ENCODE data around the gene RREB1.

Gene RREB1

GRCh38 chr6:7267071-7267465 is 159.3 kb downstream of the RREB1 start:
- no peak for TF ChIP-seq CTCF (IDR thresholded peaks at IDR 0.05)
- Histone ChIP-seq H3K9me3 (no peaks in the 10 kb centered on the region), H3K36me3 (no peaks in the 10 kb centered on the region), H3K27me3 (no peaks in the 10 kb centered on the region), H3K4me3 (ENCODE audit: low read depth in 1 of 2, low read length in 1 of 2) (no peak overlapping the region), H3K27ac (no peak overlapping the region), H3K4me1 (ENCODE audit: control insufficient read depth in 1 of 2, insufficient read depth in 1 of 2, low read depth in 1 of 2, low read length in 1 of 2) (peaks cover 30% of the 10 kb centered on the region in 2 experiments)

GRCh38 chr6:7267466-7268091 is 159.8 kb downstream of the RREB1 start:
- no peak overlapping the region for H3K27ac ChIP-seq
- no peak overlapping the region for H3K4me3 ChIP-seq (ENCODE audit: low read depth in 1 of 2, low read length in 1 of 2)
- TF ChIP-seq CTCF (IDR thresholded peaks at IDR 0.05): no peak
- no peaks in the 10 kb centered on the region for H3K27me3 ChIP-seq
- no peaks in the 10 kb centered on the region for H3K9me3 ChIP-seq
- peaks cover 25% of the 10 kb centered on the region in 2 experiments for H3K4me1 ChIP-seq (ENCODE audit: control insufficient read depth in 1 of 2, insufficient read depth in 1 of 2, low read depth in 1 of 2, low read length in 1 of 2)
- no peaks in the 10 kb centered on the region for H3K36me3 ChIP-seq

- H3K27ac ChIP-seq: no peak overlapping the region
- H3K9me3 ChIP-seq: no peaks in the 10 kb centered on the region
- no peak overlapping the region for H3K4me3 ChIP-seq (ENCODE audit: low read depth in 1 of 2, low read length in 1 of 2)
- no peaks in the 10 kb centered on the region for H3K36me3 ChIP-seq
- peaks cover 17% of the 10 kb centered on the region in 2 experiments for H3K4me1 ChIP-seq (ENCODE audit: control insufficient read depth in 1 of 2, insufficient read depth in 1 of 2, low read depth in 1 of 2, low read length in 1 of 2)
- TF ChIP-seq CTCF (IDR thresholded peaks at IDR 0.05): no peak
- H3K27me3 ChIP-seq: no peaks in the 10 kb centered on the region
Observed at GRCh38 chr6:7268362-7268761, 160.6 kb downstream of the RREB1 start.

- Histone ChIP-seq H3K27me3 (no peaks in the 10 kb centered on the region), H3K9me3 (no peaks in the 10 kb centered on the region)
Observed at GRCh38 chr6:7268816-7269555, 161.2 kb downstream of the RREB1 start.

GRCh38 chr6:7269816-7270215 is 162.1 kb downstream of the RREB1 start:
- TF ChIP-seq CTCF (IDR thresholded peaks at IDR 0.05): no peak
- H3K9me3 ChIP-seq: no peaks in the 10 kb centered on the region
- H3K4me3 ChIP-seq (ENCODE audit: low read depth in 1 of 2, low read length in 1 of 2): no peak overlapping the region
- peaks cover 8 to 14% of the 10 kb centered on the region in 2 experiments for H3K4me1 ChIP-seq (ENCODE audit: control insufficient read depth in 1 of 2, insufficient read depth in 1 of 2, low read depth in 1 of 2, low read length in 1 of 2)
- H3K36me3 ChIP-seq: no peaks in the 10 kb centered on the region
- no peaks in the 10 kb centered on the region for H3K27me3 ChIP-seq
- H3K27ac ChIP-seq: no peak overlapping the region

More at GRCh38 chr6:7268816-7269555, 161.2 kb downstream of the RREB1 start:
- Histone ChIP-seq H3K36me3 (no peaks in the 10 kb centered on the region), H3K4me3 (ENCODE audit: low read depth in 1 of 2, low read length in 1 of 2) (no peak overlapping the region), H3K27ac (no peak overlapping the region), H3K4me1 (ENCODE audit: control insufficient read depth in 1 of 2, insufficient read depth in 1 of 2, low read depth in 1 of 2, low read length in 1 of 2) (peaks cover 11 to 14% of the 10 kb centered on the region in 2 experiments)
- no peak for TF ChIP-seq CTCF (IDR thresholded peaks at IDR 0.05)
